Measurements from ENCODE around the gene RGS6.

DNA sequence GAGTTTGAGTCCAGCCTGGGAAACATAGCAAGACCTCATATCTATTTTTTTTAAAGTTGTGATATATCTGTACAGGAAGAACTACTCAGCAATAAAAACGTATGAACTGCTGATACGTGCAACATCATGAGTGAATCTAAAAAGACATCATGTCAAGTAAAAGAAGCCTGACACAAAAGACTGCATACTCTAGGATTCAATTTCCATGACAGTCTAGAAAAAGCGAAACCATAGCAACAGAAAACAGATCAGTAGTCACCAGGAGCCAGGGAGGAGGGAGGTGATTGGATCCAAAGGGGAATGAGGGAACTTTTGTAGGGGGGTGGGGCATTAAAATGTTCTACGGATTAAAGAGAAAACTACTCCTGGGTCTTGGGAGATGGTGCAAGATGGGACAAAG, 8.7 kb upstream of the RGS6 start:
- no peak for TF ChIP-seq POLR2AphosphoS5 (IDR thresholded peaks at IDR 0.05; ENCODE audit: low read depth, low read length)
- TF ChIP-seq POLR2A (IDR thresholded peaks at IDR 0.05; ENCODE audit: low read depth, low read length), result no peak
- no peak for TF ChIP-seq TAF1 (IDR thresholded peaks at IDR 0.05; ENCODE audit: borderline replicate concordance, low read depth, low read length)

Measured in GM12892 (cell line).